RWPE1 (cell line): Measurements from ENCODE around the gene ERBB3.

Experiments used
- CTCF ChIA-PET: fragments of 350-600 bp; sonication (Branson Sonifier 250); formaldehyde crosslinking; extraction: SDS; loops from one replicate; lab custom pipeline; 2021; lab: Yijun Ruan, JAX
- POLR2A ChIA-PET: fragments of 400-600 bp; formaldehyde crosslinking; extraction: SDS; loops from one replicate; lab custom pipeline; 2020; ENCODE audit warnings: antibody characterized with exemption; ENCODE audit not compliant: low non-redundant PET; lab: Yijun Ruan, JAX
- DNase-seq: peaks from one replicate; pipeline ENCODE4 v3.0.0; 2012; ENCODE audit warnings: low spot score
- H3K27ac ChIP-seq: fragments of 450-650 bp; 2 replicates; pipeline ENCODE4 v1.5.1; 2017
- TF ChIP-seq, protein P1 (sequence below): fragments of 450-650 bp; conservative IDR thresholded peaks from 2 replicates; pipeline ENCODE4 v1.5.1; 2017; ENCODE audit warnings: low read depth, mild to moderate bottlenecking

ERBB3 gene

DNA sequence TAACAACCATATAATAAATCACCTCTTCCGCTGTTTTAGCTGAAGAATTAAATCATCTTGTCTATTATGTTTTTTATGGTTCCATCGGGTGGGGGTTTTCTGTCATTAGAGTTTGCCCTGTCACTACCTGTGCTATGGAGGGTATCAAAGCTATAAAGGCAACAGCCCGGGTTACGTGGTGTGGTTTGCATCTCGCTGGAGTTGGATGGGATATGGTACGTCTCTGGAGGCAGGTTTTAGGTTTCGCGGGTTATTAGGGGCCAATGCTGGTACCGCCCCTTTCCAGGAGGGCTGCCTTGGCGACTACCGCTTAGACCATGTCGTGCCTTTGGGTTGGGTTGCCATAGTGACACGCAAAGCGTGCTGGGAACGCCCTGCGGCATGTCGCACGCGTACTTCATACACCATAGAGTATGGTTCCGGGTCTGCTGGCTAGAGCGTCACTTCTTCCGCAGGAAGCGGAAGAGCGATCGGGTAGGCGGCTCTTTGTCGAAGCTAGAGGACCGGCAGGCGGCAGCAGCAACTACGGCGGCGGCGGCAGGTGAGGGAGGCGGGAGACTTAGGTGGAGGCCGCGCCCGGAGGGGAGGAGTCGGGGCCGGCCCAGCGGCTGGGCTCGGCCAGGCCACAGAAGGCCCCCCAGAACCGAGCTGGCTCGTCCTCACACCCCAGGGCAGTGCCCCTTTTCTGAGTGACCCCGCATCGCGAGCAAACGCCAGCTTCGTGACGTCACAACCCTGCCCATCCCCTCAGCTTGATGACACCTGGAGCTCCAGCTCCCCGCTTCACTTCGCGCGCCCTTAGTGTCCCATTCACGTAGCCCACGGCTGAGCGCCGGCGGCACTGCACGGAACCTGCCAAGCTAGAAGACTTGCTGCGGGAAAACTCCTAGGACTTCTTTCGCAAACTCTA lies 38.1 kb downstream of the ERBB3 start, which contains the start of gene ZC3H10:
TSS of gene ZC3H10 (plus strand) at position 489 of the 910 bp plus-strand sequence. CDS start 2,297 bp downstream, outside the sequence.
- peak within 1 kb of the TSS; percentile 92 for H3K27ac ChIP-seq
- peak; percentile 96 for DNase-seq
- TF ChIP-seq, protein P1, sequence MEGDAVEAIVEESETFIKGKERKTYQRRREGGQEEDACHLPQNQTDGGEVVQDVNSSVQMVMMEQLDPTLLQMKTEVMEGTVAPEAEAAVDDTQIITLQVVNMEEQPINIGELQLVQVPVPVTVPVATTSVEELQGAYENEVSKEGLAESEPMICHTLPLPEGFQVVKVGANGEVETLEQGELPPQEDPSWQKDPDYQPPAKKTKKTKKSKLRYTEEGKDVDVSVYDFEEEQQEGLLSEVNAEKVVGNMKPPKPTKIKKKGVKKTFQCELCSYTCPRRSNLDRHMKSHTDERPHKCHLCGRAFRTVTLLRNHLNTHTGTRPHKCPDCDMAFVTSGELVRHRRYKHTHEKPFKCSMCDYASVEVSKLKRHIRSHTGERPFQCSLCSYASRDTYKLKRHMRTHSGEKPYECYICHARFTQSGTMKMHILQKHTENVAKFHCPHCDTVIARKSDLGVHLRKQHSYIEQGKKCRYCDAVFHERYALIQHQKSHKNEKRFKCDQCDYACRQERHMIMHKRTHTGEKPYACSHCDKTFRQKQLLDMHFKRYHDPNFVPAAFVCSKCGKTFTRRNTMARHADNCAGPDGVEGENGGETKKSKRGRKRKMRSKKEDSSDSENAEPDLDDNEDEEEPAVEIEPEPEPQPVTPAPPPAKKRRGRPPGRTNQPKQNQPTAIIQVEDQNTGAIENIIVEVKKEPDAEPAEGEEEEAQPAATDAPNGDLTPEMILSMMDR: peak; percentile 50
- POLR2A ChIA-PET: interaction anchor here (0.5 to 2.1 kb wide), 6 partner anchors 10 to 137 kb away, joined by 3 to 10 read pairs (median 5); partner anchors contain the start of genes ESYT1, PA2G4 and SMARCC2
- CTCF ChIA-PET: interaction anchor here (0.6 to 5.3 kb wide), 9 partner anchors 39 to 1042 kb away, joined by 3 to 36 read pairs (median 3); partner anchors contain the start of genes ANKRD52 and SMARCC2

DNA sequence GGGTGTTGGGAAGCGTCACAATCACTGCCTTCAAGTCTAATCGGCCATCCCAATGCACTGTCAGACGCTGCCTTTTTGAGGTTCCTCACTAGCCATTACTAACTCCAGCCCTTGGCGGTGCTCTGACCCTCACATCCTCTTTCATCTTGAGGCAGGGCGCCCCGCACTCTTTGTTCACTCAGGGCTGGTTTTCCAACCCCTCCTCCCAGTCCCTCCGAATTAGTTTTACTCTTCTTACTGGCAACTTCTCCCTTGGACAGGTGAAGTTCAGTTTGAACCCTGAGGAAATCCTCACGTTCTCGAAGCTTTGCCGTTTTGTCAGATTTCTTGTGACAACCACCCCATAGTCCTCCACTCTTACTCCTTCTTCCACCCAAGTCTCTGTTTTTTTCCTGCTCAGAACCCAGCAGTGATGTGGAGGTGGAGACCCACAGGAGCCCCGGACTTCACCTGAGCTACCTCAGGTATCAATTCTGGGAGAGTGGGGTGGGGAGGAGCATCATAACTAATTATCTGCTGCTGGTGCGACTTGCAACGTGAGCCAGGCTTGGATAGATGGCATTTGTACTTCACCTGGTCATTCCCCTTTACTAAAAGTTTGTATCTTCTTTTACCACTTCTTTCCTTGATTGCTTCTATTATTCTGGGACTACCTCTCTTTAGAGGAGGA lies 38.9 kb downstream of the ERBB3 start:
- TF ChIP-seq, protein P1: no peak
- peak overlapping the region; percentile 92 for H3K27ac ChIP-seq
- POLR2A ChIA-PET: interaction anchor here (0.7 to 2.1 kb wide), 5 partner anchors 9 to 75 kb away, joined by 3 to 10 read pairs (median 6); partner anchors contain the start of genes ESYT1 and PA2G4
- DNase-seq: no peak
- CTCF ChIA-PET: interaction anchor here (0.6 to 5.3 kb wide), 9 partner anchors 40 to 1041 kb away, joined by 3 to 36 read pairs (median 3); partner anchors contain the start of genes ANKRD52 and SMARCC2

DNA sequence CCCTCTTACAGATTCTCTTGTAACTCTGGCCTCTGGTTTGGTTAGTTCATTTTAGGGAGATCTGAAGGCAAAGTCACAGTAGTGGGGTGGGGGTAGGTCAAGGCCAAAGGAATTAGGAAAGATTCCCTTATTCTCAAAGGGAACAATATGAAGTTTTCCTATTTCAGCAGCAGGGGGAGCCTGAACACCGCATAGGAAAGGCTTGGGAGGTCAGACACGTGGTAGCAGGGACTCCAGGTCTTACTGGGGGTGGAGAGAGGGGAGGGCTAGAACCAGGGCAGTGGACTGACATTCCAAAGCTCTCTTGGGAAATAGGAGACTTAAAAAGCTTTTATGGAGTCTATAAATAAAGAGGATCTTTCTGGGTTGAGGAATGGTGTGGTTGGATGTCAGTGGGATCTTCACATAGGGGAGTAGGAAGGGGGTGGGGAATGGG lies 39.4 kb downstream of the ERBB3 start:
- ChIA-PET CTCF (interaction anchor here (0.6 to 5.3 kb wide), 6 partner anchors 19 to 145 kb away, joined by 3 to 36 read pairs (median 3); partner anchors contain the start of gene SMARCC2), POLR2A (interaction anchor here (0.7 to 1.1 kb wide), 2 partner anchors 39 to 41 kb away, joined by 3 read pairs; partner anchors contain the start of gene MYL6)
- DNase-seq: peak; percentile 87
- peak overlapping the region; percentile 92 for H3K27ac ChIP-seq
- TF ChIP-seq, protein P1: peak; percentile 83

DNA sequence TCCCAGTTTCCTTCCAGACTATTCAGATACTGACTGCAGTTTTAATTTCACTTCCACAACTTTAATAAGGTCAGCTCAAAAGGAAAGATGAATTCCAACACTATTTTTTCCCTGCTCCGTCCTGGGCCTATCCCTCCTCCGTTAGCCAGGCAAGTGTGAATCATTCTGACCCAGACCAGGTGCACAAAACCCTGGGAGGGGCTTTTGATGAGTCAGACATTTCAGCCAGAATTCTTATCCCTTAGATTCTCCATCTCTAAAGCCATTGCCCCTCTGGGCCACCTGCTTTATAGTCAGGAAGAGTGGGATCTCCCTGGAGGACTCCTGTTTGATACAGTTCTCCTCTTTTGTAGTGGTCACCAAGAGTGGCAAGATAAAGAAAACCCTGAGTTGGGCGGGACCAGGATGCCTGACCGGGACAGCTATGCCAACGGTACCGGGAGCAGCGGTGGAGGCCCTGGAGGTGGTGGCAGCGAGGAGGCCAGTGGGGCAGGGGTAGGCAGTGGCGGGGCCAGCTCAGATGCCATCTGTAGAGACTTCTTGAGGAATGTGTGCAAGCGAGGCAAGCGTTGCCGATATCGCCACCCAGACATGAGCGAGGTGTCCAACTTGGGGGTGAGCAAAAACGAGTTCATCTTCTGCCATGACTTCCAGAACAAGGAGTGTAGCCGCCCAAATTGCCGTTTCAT lies 40.3 kb downstream of the ERBB3 start:
- POLR2A ChIA-PET: interaction anchor here (1.1 kb wide), 1 partner anchor 38 kb away, joined by 3 read pairs; the partner anchor contains the start of gene MYL6
- peak; percentile 70 for DNase-seq
- CTCF ChIA-PET: interaction anchor here (0.6 to 5.3 kb wide), 8 partner anchors 18 to 146 kb away, joined by 3 to 36 read pairs (median 3); partner anchors contain the start of genes MYL6 and SMARCC2
- H3K27ac ChIP-seq: peak overlapping the region; percentile 92
- TF ChIP-seq, protein P1: no peak

DNA sequence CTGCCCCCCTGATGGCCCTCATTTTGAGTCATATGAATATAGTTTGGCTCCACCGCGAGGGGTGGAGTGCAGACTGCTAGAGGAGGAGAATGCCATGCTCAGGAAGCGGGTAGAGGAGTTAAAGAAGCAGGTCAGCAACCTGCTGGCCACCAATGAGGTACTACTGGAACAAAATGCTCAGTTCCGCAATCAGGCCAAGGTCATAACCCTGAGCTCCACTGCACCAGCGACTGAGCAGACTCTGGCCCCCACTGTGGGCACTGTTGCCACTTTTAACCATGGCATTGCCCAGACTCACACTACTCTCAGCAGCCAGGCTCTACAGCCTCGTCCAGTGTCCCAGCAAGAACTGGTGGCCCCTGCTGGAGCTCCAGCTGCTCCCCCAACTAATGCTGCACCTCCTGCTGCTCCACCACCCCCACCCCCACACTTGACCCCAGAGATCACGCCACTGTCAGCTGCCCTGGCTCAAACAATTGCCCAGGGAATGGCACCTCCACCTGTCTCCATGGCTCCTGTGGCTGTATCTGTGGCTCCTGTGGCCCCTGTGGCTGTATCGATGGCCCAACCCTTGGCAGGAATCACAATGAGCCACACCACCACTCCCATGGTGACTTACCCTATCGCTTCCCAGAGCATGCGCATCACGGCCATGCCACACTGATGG lies 41.4 kb downstream of the ERBB3 start:
- DNase-seq: no peak
- peak overlapping the region; percentile 92 for H3K27ac ChIP-seq
- TF ChIP-seq, protein P1: no peak
- ChIA-PET POLR2A (no interaction called here), CTCF (interaction anchor here (0.6 to 5.3 kb wide), 3 partner anchors 42 to 403 kb away, joined by 3 to 36 read pairs (median 4); partner anchors contain the start of gene SMARCC2)
